ENCODE results near the gene ARID5B. TPM values are rescaled to one million over a fixed set of nuclear protein-coding genes. Genes with fewer than 3 reads are reported as not detected.
A peak's percentile ranks its signal among the peaks of the same experiment; 100 is the strongest.

Gene ARID5B
- total and polyA plus RNA-seq, 2 donors (not counting 1 experiment from before 2014, with no cell fraction given), result 118 to 145 TPM

DNA sequence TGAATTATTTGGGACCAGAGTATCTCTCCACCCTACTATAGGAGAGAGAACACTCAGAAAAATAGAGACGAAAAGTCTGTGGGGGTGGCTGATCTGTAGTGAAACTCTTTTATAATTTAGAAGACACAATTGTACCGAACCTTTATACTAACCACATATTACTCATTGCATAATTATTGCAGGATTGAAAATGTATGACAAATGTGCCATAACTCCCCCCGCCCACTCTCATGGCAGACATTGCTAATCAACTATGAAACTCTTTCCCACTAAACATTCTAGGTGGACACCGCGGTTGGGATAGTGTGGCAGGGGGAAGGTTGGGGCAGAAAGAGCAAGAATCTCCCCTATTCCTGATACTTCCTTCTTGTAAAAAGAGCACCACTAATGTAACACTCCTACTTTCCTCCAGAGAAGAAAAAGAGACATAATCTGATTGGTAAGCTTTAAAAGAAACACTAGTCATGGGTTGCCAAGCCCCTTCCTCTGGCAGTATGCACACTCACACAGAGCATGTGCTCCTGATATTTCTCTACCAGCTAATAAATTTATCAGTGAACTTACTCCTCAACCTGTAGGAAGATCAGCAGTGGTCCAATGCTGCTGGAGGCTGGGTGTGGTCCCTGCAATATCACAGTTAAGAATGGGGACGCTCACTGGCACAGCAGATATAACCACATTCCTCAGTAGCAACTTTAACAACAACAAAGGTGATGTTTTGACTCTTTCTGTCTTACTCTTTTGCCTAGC is 18.7 kb upstream of the ARID5B start:
- H3K27me3 ChIP-seq (ENCODE audit: control insufficient read depth, insufficient read depth, low read length), result no peaks in the 10 kb centered on the region
- peak overlapping the region; percentile 16 for H2AFZ ChIP-seq (ENCODE audit: low read length)
- no peaks in the 10 kb centered on the region for H3K4me1 ChIP-seq (ENCODE audit: control insufficient read depth, extremely low read depth, insufficient read depth, low read length)
- no peaks in the 10 kb centered on the region for H3K9me3 ChIP-seq (ENCODE audit: control insufficient read depth, insufficient read depth, low read depth, low read length)
- H3K4me3 ChIP-seq (replicated peaks in 1 of 4; ENCODE audit: control extremely low read depth in 1 of 4, insufficient read depth in 1 of 4, low read depth in 3 of 4, low read length in 4 of 4), result no peak overlapping the region
- no peaks in the 10 kb centered on the region for H3K79me2 ChIP-seq (ENCODE audit: control insufficient read depth, insufficient read depth, low read length)
- H3K36me3 ChIP-seq (ENCODE audit: control insufficient read depth, insufficient read depth, low read length), result no peaks in the 10 kb centered on the region
- DNase-seq (ENCODE audit: low read depth in 2 of 2), result peak in 1 of 2 donors; percentile 88
- no peaks in the 10 kb centered on the region for H4K20me1 ChIP-seq (ENCODE audit: control insufficient read depth, extremely low read depth, insufficient read depth, low read length)
- no peak overlapping the region for H3K27ac ChIP-seq (ENCODE audit: insufficient read depth, low read length)
- TF ChIP-seq EZH2 (IDR thresholded peaks at IDR 0.05; ENCODE audit: low read length, missing control alignments), result no peak
- TF ChIP-seq, protein P1, sequence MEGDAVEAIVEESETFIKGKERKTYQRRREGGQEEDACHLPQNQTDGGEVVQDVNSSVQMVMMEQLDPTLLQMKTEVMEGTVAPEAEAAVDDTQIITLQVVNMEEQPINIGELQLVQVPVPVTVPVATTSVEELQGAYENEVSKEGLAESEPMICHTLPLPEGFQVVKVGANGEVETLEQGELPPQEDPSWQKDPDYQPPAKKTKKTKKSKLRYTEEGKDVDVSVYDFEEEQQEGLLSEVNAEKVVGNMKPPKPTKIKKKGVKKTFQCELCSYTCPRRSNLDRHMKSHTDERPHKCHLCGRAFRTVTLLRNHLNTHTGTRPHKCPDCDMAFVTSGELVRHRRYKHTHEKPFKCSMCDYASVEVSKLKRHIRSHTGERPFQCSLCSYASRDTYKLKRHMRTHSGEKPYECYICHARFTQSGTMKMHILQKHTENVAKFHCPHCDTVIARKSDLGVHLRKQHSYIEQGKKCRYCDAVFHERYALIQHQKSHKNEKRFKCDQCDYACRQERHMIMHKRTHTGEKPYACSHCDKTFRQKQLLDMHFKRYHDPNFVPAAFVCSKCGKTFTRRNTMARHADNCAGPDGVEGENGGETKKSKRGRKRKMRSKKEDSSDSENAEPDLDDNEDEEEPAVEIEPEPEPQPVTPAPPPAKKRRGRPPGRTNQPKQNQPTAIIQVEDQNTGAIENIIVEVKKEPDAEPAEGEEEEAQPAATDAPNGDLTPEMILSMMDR (conservative IDR thresholded peaks at IDR 0.05 in 1 of 2, IDR thresholded peaks at IDR 0.05 in 1 of 2; ENCODE audit: low read depth in 1 of 2, low read length in 2 of 2), result no peak
- no peak overlapping the region for H3K9ac ChIP-seq (ENCODE audit: insufficient read depth, low read length)
- no peak overlapping the region for H3K4me2 ChIP-seq (ENCODE audit: extremely low read depth, insufficient read depth, low read length)

DNA sequence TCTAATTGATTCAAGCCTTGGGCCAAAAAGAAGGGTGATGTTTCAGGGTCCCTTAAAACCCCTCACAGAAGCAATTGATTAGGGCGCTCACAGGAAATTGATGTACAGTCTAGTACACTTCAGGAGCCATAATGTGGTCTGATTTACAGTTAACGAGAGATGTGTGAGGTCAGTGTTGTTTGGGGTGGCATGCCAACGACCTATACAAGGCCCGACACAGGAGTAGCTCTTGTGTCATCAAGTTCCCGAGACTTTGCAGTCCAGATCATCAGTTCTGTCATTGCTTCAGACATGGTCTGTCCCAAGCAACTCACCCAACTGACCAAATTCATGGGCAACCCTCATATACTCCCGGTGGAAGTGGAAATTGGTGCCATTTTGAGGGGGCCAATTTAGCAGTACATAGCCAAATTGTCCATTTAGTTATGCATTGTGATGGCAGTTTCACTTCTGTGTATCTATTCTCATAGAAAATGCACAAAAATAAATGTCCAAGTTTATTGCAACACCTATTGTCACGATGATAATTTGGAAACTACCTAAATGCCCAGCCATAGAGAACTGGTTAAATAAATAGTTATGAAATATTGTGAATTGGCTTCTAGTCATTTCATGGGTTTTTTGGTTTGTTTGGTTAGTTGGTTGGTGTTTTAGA is 18.0 kb upstream of the ARID5B start:
- Histone ChIP-seq H3K4me1 (ENCODE audit: control insufficient read depth, extremely low read depth, insufficient read depth, low read length) (no peaks in the 10 kb centered on the region), H3K79me2 (ENCODE audit: control insufficient read depth, insufficient read depth, low read length) (no peaks in the 10 kb centered on the region), H2AFZ (ENCODE audit: low read length) (no peak overlapping the region), H4K20me1 (ENCODE audit: control insufficient read depth, extremely low read depth, insufficient read depth, low read length) (no peaks in the 10 kb centered on the region), H3K4me2 (ENCODE audit: extremely low read depth, insufficient read depth, low read length) (no peak overlapping the region), H3K9me3 (ENCODE audit: control insufficient read depth, insufficient read depth, low read depth, low read length) (no peaks in the 10 kb centered on the region), H3K27me3 (ENCODE audit: control insufficient read depth, insufficient read depth, low read length) (no peaks in the 10 kb centered on the region), H3K36me3 (ENCODE audit: control insufficient read depth, insufficient read depth, low read length) (no peaks in the 10 kb centered on the region), H3K4me3 (replicated peaks in 1 of 4; ENCODE audit: control extremely low read depth in 1 of 4, insufficient read depth in 1 of 4, low read depth in 3 of 4, low read length in 4 of 4) (no peak overlapping the region), H3K9ac (ENCODE audit: insufficient read depth, low read length) (no peak overlapping the region), H3K27ac (ENCODE audit: insufficient read depth, low read length) (no peak overlapping the region)
- no peak for DNase-seq (ENCODE audit: low read depth in 2 of 2)
- TF ChIP-seq, protein P1 (conservative IDR thresholded peaks at IDR 0.05 in 1 of 2, IDR thresholded peaks at IDR 0.05 in 1 of 2; ENCODE audit: low read depth in 1 of 2, low read length in 2 of 2), result no peak
- no peak for TF ChIP-seq EZH2 (IDR thresholded peaks at IDR 0.05; ENCODE audit: low read length, missing control alignments)

DNA sequence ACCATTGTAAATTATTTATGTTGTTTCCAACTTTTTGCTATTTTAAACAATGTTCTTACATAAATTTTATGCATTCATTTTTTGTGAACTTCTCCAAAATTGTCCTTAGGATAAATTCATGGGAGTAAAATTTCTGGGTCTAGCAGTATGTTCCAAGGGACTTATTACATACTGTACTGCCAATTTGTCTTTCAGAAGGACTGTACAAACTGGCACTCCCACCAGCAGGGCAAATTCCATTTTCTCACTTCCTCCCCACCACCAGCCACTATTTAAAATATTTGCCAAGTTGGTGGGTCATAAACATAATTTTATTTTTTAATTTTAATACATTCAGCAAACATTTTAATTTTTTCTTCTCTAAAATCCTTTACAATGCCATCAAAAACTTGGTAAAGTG is 13.7 kb upstream of the ARID5B start:
- no peaks in the 10 kb centered on the region for H3K4me1 ChIP-seq (ENCODE audit: control insufficient read depth, extremely low read depth, insufficient read depth, low read length)
- H3K9me3 ChIP-seq (ENCODE audit: control insufficient read depth, insufficient read depth, low read depth, low read length), result no peaks in the 10 kb centered on the region
- TF ChIP-seq EZH2 (IDR thresholded peaks at IDR 0.05; ENCODE audit: low read length, missing control alignments), result no peak
- TF ChIP-seq, protein P1 (conservative IDR thresholded peaks at IDR 0.05 in 1 of 2, IDR thresholded peaks at IDR 0.05 in 1 of 2; ENCODE audit: low read depth in 1 of 2, low read length in 2 of 2), result no peak
- no peak for DNase-seq (ENCODE audit: low read depth in 2 of 2)
- H3K4me2 ChIP-seq (ENCODE audit: extremely low read depth, insufficient read depth, low read length), result no peak overlapping the region
- no peak overlapping the region for H3K9ac ChIP-seq (ENCODE audit: insufficient read depth, low read length)
- H2AFZ ChIP-seq (ENCODE audit: low read length), result no peak overlapping the region
- H3K36me3 ChIP-seq (ENCODE audit: control insufficient read depth, insufficient read depth, low read length), result no peaks in the 10 kb centered on the region
- no peaks in the 10 kb centered on the region for H4K20me1 ChIP-seq (ENCODE audit: control insufficient read depth, extremely low read depth, insufficient read depth, low read length)
- no peak overlapping the region for H3K4me3 ChIP-seq (replicated peaks in 1 of 4; ENCODE audit: control extremely low read depth in 1 of 4, insufficient read depth in 1 of 4, low read depth in 3 of 4, low read length in 4 of 4)
- H3K27me3 ChIP-seq (ENCODE audit: control insufficient read depth, insufficient read depth, low read length), result no peaks in the 10 kb centered on the region
- no peak overlapping the region for H3K27ac ChIP-seq (ENCODE audit: insufficient read depth, low read length)
- no peaks in the 10 kb centered on the region for H3K79me2 ChIP-seq (ENCODE audit: control insufficient read depth, insufficient read depth, low read length)

Data from fibroblast of lung (primary cell).